ENCODE data around the gene MST1.
A peak's percentile ranks its signal among the peaks of the same experiment; 100 is the strongest.

MST1 gene

DNA sequence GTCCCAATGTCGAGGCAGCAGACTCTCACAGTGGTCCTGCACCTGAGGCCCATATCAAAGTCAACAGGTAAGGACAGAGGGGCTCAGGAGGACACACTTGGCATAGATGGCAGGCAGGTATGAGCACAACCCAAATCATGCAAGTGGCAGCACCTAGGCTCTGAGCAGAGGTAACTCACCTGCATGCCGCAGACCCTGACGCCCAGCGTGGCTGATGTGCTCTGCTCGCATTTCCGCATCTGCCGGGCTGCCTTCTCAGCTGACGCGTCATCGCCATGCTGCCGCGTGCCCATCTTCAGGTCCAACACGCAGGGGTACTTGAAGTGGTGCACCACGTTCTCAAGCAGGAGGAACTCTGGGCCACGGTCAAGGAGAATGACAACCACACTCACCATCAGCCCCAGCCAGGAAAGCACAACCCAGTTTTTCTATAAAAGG is 38.7 kb upstream of the MST1 start:
- no peak for FAIRE-seq
- TF ChIP-seq CTCF (IDR thresholded peaks at IDR 0.05; ENCODE audit: insufficient read depth, missing control alignments) = no peak
- no peak for DNase-seq (ENCODE audit: insufficient read length, low spot score)

- DNase-seq (ENCODE audit: insufficient read length, low spot score) (no peak), FAIRE-seq (no peak)
- no peak for TF ChIP-seq CTCF (IDR thresholded peaks at IDR 0.05; ENCODE audit: insufficient read depth, missing control alignments)
Observed at GRCh38 chr3:49727154-49727923, 38.1 kb upstream of the MST1 start.

GRCh38 chr3:49725906-49726681 is 36.8 kb upstream of the MST1 start:
- FAIRE-seq = no peak
- no peak for DNase-seq (ENCODE audit: insufficient read length, low spot score)
- TF ChIP-seq CTCF (IDR thresholded peaks at IDR 0.05; ENCODE audit: insufficient read depth, missing control alignments) = no peak

DNA sequence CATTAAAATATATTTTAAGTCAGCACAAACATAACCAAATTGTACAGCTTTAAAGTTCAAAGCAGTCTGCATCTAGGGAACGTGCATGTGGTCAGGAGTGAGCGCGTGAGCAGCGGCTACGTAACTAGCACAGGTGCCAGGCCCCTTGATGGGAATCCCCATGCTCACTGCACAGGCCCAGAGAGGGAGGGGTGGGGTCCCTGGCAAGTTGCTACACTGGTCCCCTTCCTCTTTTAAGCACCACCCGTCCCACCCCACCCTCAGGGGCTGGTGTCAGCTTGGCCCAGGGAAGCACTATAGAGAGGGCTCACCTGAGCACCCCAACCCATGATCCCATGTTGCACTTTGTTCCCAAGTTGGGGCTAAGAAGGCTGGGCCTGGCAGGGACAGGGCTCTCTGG is 35.3 kb upstream of the MST1 start:
- no peak for TF ChIP-seq CTCF (IDR thresholded peaks at IDR 0.05; ENCODE audit: insufficient read depth, missing control alignments)
- DNase-seq (ENCODE audit: insufficient read length, low spot score) = no peak
- FAIRE-seq = no peak

DNA sequence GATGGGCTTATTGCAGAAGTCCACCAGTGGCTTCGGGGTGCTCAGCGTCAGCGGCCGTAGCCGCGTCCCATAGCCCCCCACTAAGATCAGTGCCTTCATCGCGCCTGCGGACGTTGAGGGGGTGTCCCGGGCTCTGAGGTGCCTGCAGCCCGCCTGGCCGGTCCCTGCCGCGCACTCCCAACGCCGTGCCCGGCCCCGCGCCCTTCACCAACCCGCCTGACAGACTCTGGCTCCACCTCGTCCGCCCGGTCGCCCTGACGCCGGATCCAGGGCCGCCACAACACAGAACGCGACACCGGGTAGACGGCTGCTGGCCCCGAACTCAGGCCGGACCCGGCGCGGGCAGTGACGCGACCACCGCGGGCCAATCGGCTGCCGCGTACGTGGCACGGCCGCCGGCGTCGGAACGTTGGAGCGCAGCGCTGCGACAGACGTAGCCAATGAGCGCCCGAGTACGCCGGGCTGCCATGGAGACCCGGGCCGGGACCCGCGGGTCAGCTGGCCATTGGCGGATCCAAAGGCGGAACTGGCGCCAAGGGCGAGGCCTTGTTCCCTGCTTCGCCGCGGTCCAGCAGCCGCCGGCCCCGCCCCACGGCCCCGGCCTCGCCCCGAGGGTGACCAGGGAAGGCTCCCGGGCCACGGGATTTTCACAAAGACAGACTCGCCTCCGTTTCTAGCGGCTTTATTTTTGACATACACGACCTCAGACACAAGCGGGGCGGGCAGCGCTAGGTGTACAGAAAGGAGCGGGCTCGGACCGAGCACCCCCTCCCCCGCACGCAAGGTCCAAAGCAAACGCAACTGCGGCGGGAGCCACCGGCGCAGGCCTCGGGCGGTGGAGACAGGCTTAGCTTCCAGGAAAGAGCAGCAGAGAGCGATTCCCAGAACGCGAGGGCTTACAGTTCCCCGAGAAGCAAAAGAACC is 34.6 kb upstream of the MST1 start, which contains the start of gene GMPPB:
GMPPB (minus strand) TSS at position 324 of the 924 bp plus-strand sequence; CDS start at position 99, 225 bp downstream.
- FAIRE-seq (no peak), DNase-seq (ENCODE audit: insufficient read length, low spot score) (peak; percentile 98)
- no peak for TF ChIP-seq CTCF (IDR thresholded peaks at IDR 0.05; ENCODE audit: insufficient read depth, missing control alignments)

DNA sequence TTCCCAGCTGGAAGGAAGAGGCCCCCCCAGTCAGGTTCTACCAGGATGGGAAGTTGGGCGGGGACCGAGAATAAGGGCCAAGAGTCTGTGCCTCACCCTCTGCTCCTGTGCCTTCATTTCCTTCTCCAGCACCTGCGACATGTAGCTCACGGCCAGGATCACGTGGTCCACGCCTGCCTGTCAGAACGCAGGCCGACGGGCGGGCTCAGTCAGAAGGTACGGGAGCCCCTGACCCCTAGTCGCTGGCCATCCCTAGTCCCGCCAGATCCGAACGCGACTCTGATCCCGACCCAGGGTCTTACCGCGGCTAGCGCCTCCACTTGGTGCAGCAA is 34.0 kb upstream of the MST1 start:
- TF ChIP-seq CTCF (IDR thresholded peaks at IDR 0.05; ENCODE audit: insufficient read depth, missing control alignments) = no peak
- FAIRE-seq (no peak), DNase-seq (ENCODE audit: insufficient read length, low spot score) (no peak)
